GM19351 (cell line): ENCODE measurements around the gene KREMEN1.

Experiments
- ATAC-seq: cut with Tn5 transposase; IDR thresholded peaks from one replicate; pipeline ENCODE4 v1.9.1; 2021; ENCODE audit warnings: mild to moderate bottlenecking, moderate library complexity; ENCODE audit not compliant: unreplicated experiment

KREMEN1 gene

GRCh38 chr22:29048822-29049654 lies 23.8 kb upstream of the KREMEN1 start:
- ATAC-seq: no peak

- ATAC-seq: no peak
These were observed 23.1 kb upstream of the KREMEN1 start for GRCh38 chr22:29049655-29050263.

- ATAC-seq: no peak
These were observed 22.4 kb upstream of the KREMEN1 start for GRCh38 chr22:29050457-29050856.

- no peak for ATAC-seq
These were observed 19.7 kb upstream of the KREMEN1 start for GRCh38 chr22:29053048-29053702.

- no peak for ATAC-seq
These were observed 18.5 kb upstream of the KREMEN1 start for GRCh38 chr22:29054251-29054767.

GRCh38 chr22:29055192-29055830 lies 17.5 kb upstream of the KREMEN1 start:
- ATAC-seq: no peak

- no peak for ATAC-seq
These were observed 16.4 kb upstream of the KREMEN1 start for GRCh38 chr22:29056472-29056871.

- no peak for ATAC-seq
These were observed 12.5 kb upstream of the KREMEN1 start for GRCh38 chr22:29060251-29060869.

- ATAC-seq: no peak
These were observed 11.9 kb upstream of the KREMEN1 start for GRCh38 chr22:29060931-29061330.

- ATAC-seq: no peak
These were observed 11.1 kb upstream of the KREMEN1 start, which contains the start of gene C22orf31 for GRCh38 chr22:29061773-29062172. Gene C22orf31, minus strand, starts transcription at chr22:29061831. Its CDS starts 39 bp downstream, at chr22:29061792.

GRCh38 chr22:29062286-29062821 lies 10.5 kb upstream of the KREMEN1 start:
- no peak for ATAC-seq

- no peak for ATAC-seq
These were observed 7.2 kb upstream of the KREMEN1 start for GRCh38 chr22:29065468-29066190.

- ATAC-seq: no peak
These were observed 3.4 kb upstream of the KREMEN1 start for GRCh38 chr22:29069463-29069862.

GRCh38 chr22:29070490-29070889 lies 2.3 kb upstream of the KREMEN1 start:
- no peak for ATAC-seq

- no peak for ATAC-seq
These were observed 1.4 kb upstream of the KREMEN1 start for GRCh38 chr22:29071261-29072045.

- peak; percentile 93 for ATAC-seq
These were observed 449 bp upstream of the KREMEN1 start for GRCh38 chr22:29072193-29072978.

- ATAC-seq: no peak
These were observed 912 bp downstream of the KREMEN1 start for GRCh38 chr22:29073618-29074275.
